HepG2 (cell line): ENCODE results near the gene NAT9. TPM values are rescaled to one million over a fixed set of nuclear protein-coding genes. Genes with fewer than 3 reads are reported as not detected.
A peak's percentile ranks its signal among the peaks of the same experiment; 100 is the strongest.

Experiments used
- ATAC-seq: fragments of 200-7000 bp; cut with Tn5 transposase; 3 replicates; pipeline ENCODE4 v1.9.1; 2020; ENCODE audit warnings: mild to moderate bottlenecking, moderate library complexity
- BruUV-seq: library from RNA; stranded (reverse); fragments of 400-500 nt; replicated peaks from 2 replicates; lab custom pipeline; 2021; lab: Mats Ljungman, UMichigan
- CTCF ChIA-PET: fragments of 300-600 bp; formaldehyde crosslinking; extraction: SDS; loops from one replicate; lab custom pipeline; 2021; ENCODE audit warnings: low total read pairs, inconsistent platforms, low intra/inter-chr PET ratio; lab: Yijun Ruan, JAX
- POLR2A ChIA-PET: fragments of 350-600 bp; sonication (Branson Sonifier 250); formaldehyde crosslinking; loops from one replicate; lab custom pipeline; 2020; ENCODE audit warnings: antibody characterized with exemption, inconsistent platforms; lab: Yijun Ruan, JAX
- DNase-seq: peaks from one replicate; pipeline ENCODE4 v3.0.0-alpha.2; 2015; ENCODE audit warnings: low spot score
- FAIRE-seq: peaks from 3 replicates; lab custom pipeline; 2011; peaks lifted over from hg19 to GRCh38; lab: Jason Lieb, UNC
- H2AFZ ChIP-seq: one replicate; pipeline ENCODE4 v1.6.1; 2011; ENCODE audit warnings: low read length, inconsistent platforms
- H3K27ac ChIP-seq: fragments of 300-600 bp; 3 replicates; pipeline ENCODE4 v1.8.0; 2011; ENCODE audit warnings: mixed run types, mild to moderate bottlenecking, mixed read lengths, low read length, inconsistent platforms; ENCODE audit not compliant: insufficient read depth; ENCODE audit errors: extremely low read length
- H3K27me3 ChIP-seq, 2 experiments: fragments of 200-600 bp in 1 of 2; 2 replicates in 1 of 2; 3 replicates in 1 of 2; pipeline versions ENCODE4 v1.6.0 to v1.8.0; 2011; ENCODE audit warnings: low read length in 2 of 2, mild to moderate bottlenecking in 2 of 2, moderate library complexity in 2 of 2, inconsistent platforms in 1 of 2; ENCODE audit not compliant: insufficient read depth in 2 of 2, control insufficient read depth in 1 of 2
- H3K36me3 ChIP-seq, 2 experiments: fragments of 200-600 bp in 1 of 2; replicated peaks in 1 of 2; 2 replicates in 1 of 2; 3 replicates in 1 of 2; pipeline versions ENCODE4 v1.5.1 to v1.8.0; 2011; ENCODE audit warnings: low read length in 2 of 2, inconsistent platforms in 1 of 2; ENCODE audit not compliant: insufficient read depth in 2 of 2, control insufficient read depth in 1 of 2
- H3K4me1 ChIP-seq: 2 replicates; pipeline ENCODE4 v1.5.1; 2012; ENCODE audit warnings: low read length, inconsistent platforms; ENCODE audit not compliant: insufficient read depth
- H3K4me2 ChIP-seq: 2 replicates; pipeline ENCODE4 v1.6.0; 2011; ENCODE audit warnings: low read depth, low read length, inconsistent platforms
- H3K4me3 ChIP-seq, 3 experiments: fragments of 200-600 bp in 1 of 3; sonication (generic), shearing (Covaris generic) in 1 of 3; replicated peaks in 1 of 3; 2 replicates each; pipeline ENCODE4 v1.5.1; 2011 to 2016; ENCODE audit warnings: low read length in 3 of 3, inconsistent platforms in 2 of 3, low read depth in 2 of 3, mild to moderate bottlenecking in 2 of 3, control low read depth in 1 of 3, mixed read lengths in 1 of 3; ENCODE audit not compliant: insufficient read depth in 1 of 3
- H3K79me2 ChIP-seq: one replicate; pipeline ENCODE4 v1.6.1; 2011; ENCODE audit warnings: low read length, inconsistent platforms; ENCODE audit not compliant: insufficient read depth
- H3K9ac ChIP-seq: 2 replicates; pipeline ENCODE4 v1.6.0; 2011; ENCODE audit warnings: mild to moderate bottlenecking, low read depth, low read length, inconsistent platforms; ENCODE audit not compliant: insufficient read depth
- H3K9me3 ChIP-seq: 2 replicates; pipeline ENCODE4 v1.5.1; 2012; ENCODE audit warnings: mild to moderate bottlenecking, low read length
- H4K20me1 ChIP-seq: 2 replicates; pipeline ENCODE4 v1.6.0; 2011; ENCODE audit warnings: inconsistent platforms, mild to moderate bottlenecking, low read length, moderate library complexity; ENCODE audit not compliant: insufficient read depth
- PTBP1 ChIP-seq: fragments of 200-400 bp; formaldehyde crosslinking; IDR thresholded peaks from 2 replicates; pipeline ENCODE4 v1.6.1; 2018; ENCODE audit warnings: low read length, low read depth; ENCODE audit not compliant: poor library complexity, severe bottlenecking
- SMAD3 ChIP-seq: sonication (generic); formaldehyde crosslinking; IDR thresholded peaks from 2 replicates; pipeline ENCODE4 v1.4.0; 2020; ENCODE audit warnings: missing genetic modification reagents
- ZBTB38 ChIP-seq: sonication (generic); formaldehyde crosslinking; IDR thresholded peaks from 2 replicates; pipeline ENCODE4 v1.5.1; 2020; ENCODE audit warnings: mild to moderate bottlenecking, missing genetic modification reagents
- ZNF142 ChIP-seq: sonication (generic); formaldehyde crosslinking; IDR thresholded peaks from 2 replicates; pipeline ENCODE4 v1.4.0; 2020; ENCODE audit warnings: missing genetic modification reagents
- ZNF326 ChIP-seq: sonication (generic); formaldehyde crosslinking; IDR thresholded peaks from 2 replicates; pipeline ENCODE4 v1.4.0; 2020; ENCODE audit warnings: missing genetic modification reagents, borderline replicate concordance
- ZNF740 ChIP-seq: sonication (generic); formaldehyde crosslinking; IDR thresholded peaks from 2 replicates; pipeline ENCODE4 v1.4.0; 2020; ENCODE audit warnings: missing genetic modification reagents
- WGBS: methylation state at CpG from one replicate; pipeline ENCODE4 v1.1.6; 2017; ENCODE audit warnings: low lambda C conversion rate; 5-methylcytosine and 5-hydroxymethylcytosine counted together
- in situ Hi-C: cut with HindIII; loops from 2 replicates; pipeline ENCODE4 v1.10.0; 2017; ENCODE audit warnings: low pct_unique_long_range_greater_than_20kb; ENCODE audit not compliant: extremely low pct_ligation_motif_present
- intact Hi-C: fragments of 100-400 bp; cut with micrococcal nuclease; formaldehyde crosslinking; loops from one replicate; pipeline ENCODE4 v1.10.0; 2022; ENCODE audit not compliant: unreplicated experiment
- polyA plus RNA-seq, 8 experiments: library from polyadenylated mRNA; depleted of rRNA in 3 of 8; stranded (reverse) in 7 of 8; unstranded in 1 of 8; fragments of >200 nt; fragmentation: Illumina TruSeq in 4 of 8; extraction: Trizol in 4 of 8; gene quantifications; 2 replicates each; pipeline versions ENCODE4 v1.2.1 to v1.2.3, GENCODE V29; 2011 to 2016; ENCODE audit warnings: low read depth in 4 of 8, missing spikeins in 1 of 8, mixed read lengths in 1 of 8; ENCODE audit not compliant: insufficient read depth in 1 of 8
- total RNA-seq, 5 experiments: library from RNA; depleted of rRNA; stranded (reverse); fragments of >200 nt; fragmentation: Illumina TruSeq; extraction: Trizol; gene quantifications; 2 replicates each; pipeline ENCODE4 v1.2.3, GENCODE V29; 2016; ENCODE audit warnings: low read depth in 1 of 5

NAT9 gene
- total and polyA plus RNA-seq, 2 of the 13 experiments (the other 11 are each of a cell fraction or from before 2014, with no cell fraction given), result 39.7 to 44.2 TPM

GRCh38 chr17:74761419-74761818 is 14.7 kb downstream of the NAT9 start:
- 54% methylated on average over 5 of the region's 5 CpGs for WGBS
- H3K36me3 ChIP-seq, result peaks cover 26 to 44% of the 10 kb centered on the region in 2 experiments
- peak overlapping the region; percentile 64 for H3K27ac ChIP-seq
- TF ChIP-seq ZNF142 (CRISPR knock-in tag) (peak; percentile 48; the same call in 1 of the 2 replicates), ZNF326 (0 out of 2 replicates have a peak, but pooled peaks have one; percentile 52), ZNF740 (CRISPR knock-in tag) (no peak), ZBTB38 (0 out of 2 replicates have a peak, but pooled peaks have one; percentile 0), SMAD3 (no peak), PTBP1 (peak; percentile 3)
- peaks cover 99% of the 10 kb centered on the region for H3K4me1 ChIP-seq
- intact Hi-C loops, result no loop called here
- ATAC-seq, result no peak
- H3K79me2 ChIP-seq, result peaks cover 91% of the 10 kb centered on the region
- no peaks in the 10 kb centered on the region for H3K27me3 ChIP-seq
- in situ Hi-C loops, result no loop called here
- ChIA-PET CTCF (interaction anchor here (1.5 kb wide), 1 partner anchor 16 kb away, joined by 4 read pairs; no protein-coding TSS in a partner anchor), POLR2A (interaction anchor here (1.6 to 29.3 kb wide), 4 partner anchors 7 to 112 kb away, joined by 7 to 1459 read pairs (median 764); partner anchors contain the start of genes FDXR, NAT9, NHERF1 and RAB37)
- FAIRE-seq, result no peak
- no peak overlapping the region for H2AFZ ChIP-seq
- no peaks in the 10 kb centered on the region for H3K9me3 ChIP-seq
- peak overlapping the region in 1 of 3 experiments; percentile 22; a peak in 2 of 6 replicates for H3K4me3 ChIP-seq
- no TSS peak for BruUV-seq
- no peak for DNase-seq
- H3K9ac ChIP-seq, result no peak overlapping the region
- peaks cover 63% of the 10 kb centered on the region for H4K20me1 ChIP-seq
- H3K4me2 ChIP-seq, result peak overlapping the region; percentile 92; the same call in 1 of the 2 replicates
